Measurements from ENCODE around the gene ZCCHC18.
"Not testable (repeated sequence)": the region's sequence is repeated elsewhere in the genome, so short reads cannot be mapped to it uniquely, and the experiment has no call there.

Gene ZCCHC18

GRCh38 chrX:104112326-104112951 lies at the start of gene ZCCHC18:
Gene ZCCHC18, plus strand, starts transcription at chrX:104112523. Its CDS starts 1,589 bp downstream, at chrX:104114112.
- peak; percentile 78 for DNase-seq

- DNase-seq: not testable (repeated sequence)
These were observed 49.7 kb upstream of the ZCCHC18 start for GRCh38 chrX:104062636-104063035.

- not testable (repeated sequence) for DNase-seq
These were observed 36.4 kb upstream of the ZCCHC18 start, which contains the start of gene TMSB15C for GRCh38 chrX:104075778-104076445. Gene TMSB15C, minus strand, starts transcription at chrX:104076236.

GRCh38 chrX:104077854-104078253 lies 34.5 kb upstream of the ZCCHC18 start:
- DNase-seq: not testable (repeated sequence)

- DNase-seq: no peak
These were observed 28.3 kb upstream of the ZCCHC18 start for GRCh38 chrX:104084063-104084462.

- DNase-seq: no peak
These were observed 27.6 kb upstream of the ZCCHC18 start for GRCh38 chrX:104084534-104085277.

- DNase-seq: no peak
These were observed 26.8 kb upstream of the ZCCHC18 start for GRCh38 chrX:104085477-104085876.

- DNase-seq: no peak
These were observed 26.4 kb upstream of the ZCCHC18 start for GRCh38 chrX:104085919-104086318.

- peak; percentile 77 for DNase-seq
These were observed 14.0 kb upstream of the ZCCHC18 start for GRCh38 chrX:104098151-104098808.

GRCh38 chrX:104098919-104099318 lies 13.4 kb upstream of the ZCCHC18 start:
- no peak for DNase-seq

- DNase-seq: no peak
These were observed 7.6 kb upstream of the ZCCHC18 start for GRCh38 chrX:104104676-104105075.

- no peak for DNase-seq
These were observed 6.7 kb upstream of the ZCCHC18 start for GRCh38 chrX:104105330-104106262.

GRCh38 chrX:104108955-104109354 lies 3.4 kb upstream of the ZCCHC18 start:
- no peak for DNase-seq

GRCh38 chrX:104110491-104111240 lies 1.7 kb upstream of the ZCCHC18 start:
- DNase-seq: not testable (repeated sequence)

GRCh38 chrX:104113222-104113965 lies 1.1 kb downstream of the ZCCHC18 start:
- DNase-seq: peak; percentile 87

GRCh38 chrX:104117759-104118158 lies 5.4 kb downstream of the ZCCHC18 start:
- no peak for DNase-seq

GRCh38 chrX:104118765-104119164 lies 6.4 kb downstream of the ZCCHC18 start:
- no peak for DNase-seq

GRCh38 chrX:104122829-104123228 lies 10.5 kb downstream of the ZCCHC18 start:
- DNase-seq: no peak

- no peak for DNase-seq
These were observed 14.5 kb downstream of the ZCCHC18 start for GRCh38 chrX:104126856-104127255.

- DNase-seq: no peak
These were observed 18.5 kb downstream of the ZCCHC18 start for GRCh38 chrX:104130808-104131207.

Data from NCI-H82 (cell line).